Measurements from ENCODE around the gene GYPB.
"Not testable (repeated sequence)": the region's sequence is repeated elsewhere in the genome, so short reads cannot be mapped to it uniquely, and the experiment has no call there.

Gene GYPB

GRCh38 chr4:144019277-144019676 is at the start of gene GYPB:
TSS of gene GYPB (minus strand) at chr4:144019380. CDS start at chr4:144019287, 93 bp downstream.
- not testable (repeated sequence) for DNase-seq

- DNase-seq = not testable (repeated sequence)
These were observed 42.4 kb upstream of the GYPB start for GRCh38 chr4:144061556-144061955.

- DNase-seq = not testable (repeated sequence)
These were observed 41.2 kb upstream of the GYPB start for GRCh38 chr4:144060234-144060859.

GRCh38 chr4:144056800-144057199 is 37.6 kb upstream of the GYPB start:
- no peak for DNase-seq

- not testable (repeated sequence) for DNase-seq
These were observed 36.2 kb upstream of the GYPB start for GRCh38 chr4:144055336-144055735.

- not testable (repeated sequence) for DNase-seq
These were observed 32.3 kb upstream of the GYPB start for GRCh38 chr4:144051494-144051893.

GRCh38 chr4:144050631-144051030 is 31.5 kb upstream of the GYPB start:
- DNase-seq = not testable (repeated sequence)

- not testable (repeated sequence) for DNase-seq
These were observed 30.6 kb upstream of the GYPB start for GRCh38 chr4:144049495-144050424.

- not testable (repeated sequence) for DNase-seq
These were observed 25.8 kb upstream of the GYPB start for GRCh38 chr4:144044936-144045335.

GRCh38 chr4:144032580-144032979 is 13.4 kb upstream of the GYPB start:
- not testable (repeated sequence) for DNase-seq

- DNase-seq = not testable (repeated sequence)
These were observed 12.7 kb upstream of the GYPB start for GRCh38 chr4:144031875-144032274.

- DNase-seq = not testable (repeated sequence)
These were observed 12.2 kb upstream of the GYPB start for GRCh38 chr4:144031369-144031768.

- not testable (repeated sequence) for DNase-seq
These were observed 11.5 kb upstream of the GYPB start for GRCh38 chr4:144030708-144031107.

- DNase-seq = not testable (repeated sequence)
These were observed 7.5 kb upstream of the GYPB start for GRCh38 chr4:144026682-144027081.

- not testable (repeated sequence) for DNase-seq
These were observed 5.3 kb upstream of the GYPB start for GRCh38 chr4:144024399-144025053.

- DNase-seq = not testable (repeated sequence)
These were observed 3.7 kb upstream of the GYPB start for GRCh38 chr4:144022772-144023400.

GRCh38 chr4:144021336-144021990 is 2.3 kb upstream of the GYPB start:
- not testable (repeated sequence) for DNase-seq

- not testable (repeated sequence) for DNase-seq
These were observed 768 bp downstream of the GYPB start for GRCh38 chr4:144018223-144019000.

- not testable (repeated sequence) for DNase-seq
These were observed 1.9 kb downstream of the GYPB start for GRCh38 chr4:144017271-144017670.

GRCh38 chr4:144016057-144016605 is 3.0 kb downstream of the GYPB start:
- not testable (repeated sequence) for DNase-seq

GRCh38 chr4:144014808-144015207 is 4.4 kb downstream of the GYPB start:
- DNase-seq = no peak

Measured in NCI-H748 treated with DMSO at 0.1 percent for 48 hours (cell line).